ENCODE results near the gene FAM177A1. TPM values are rescaled to one million over a fixed set of nuclear protein-coding genes. Genes with fewer than 3 reads are reported as not detected.

FAM177A1 gene
- total and polyA plus RNA-seq, 2 of the 13 experiments (the other 11 are each of a cell fraction or from before 2014, with no cell fraction given) = 72.9 to 119 TPM

DNA sequence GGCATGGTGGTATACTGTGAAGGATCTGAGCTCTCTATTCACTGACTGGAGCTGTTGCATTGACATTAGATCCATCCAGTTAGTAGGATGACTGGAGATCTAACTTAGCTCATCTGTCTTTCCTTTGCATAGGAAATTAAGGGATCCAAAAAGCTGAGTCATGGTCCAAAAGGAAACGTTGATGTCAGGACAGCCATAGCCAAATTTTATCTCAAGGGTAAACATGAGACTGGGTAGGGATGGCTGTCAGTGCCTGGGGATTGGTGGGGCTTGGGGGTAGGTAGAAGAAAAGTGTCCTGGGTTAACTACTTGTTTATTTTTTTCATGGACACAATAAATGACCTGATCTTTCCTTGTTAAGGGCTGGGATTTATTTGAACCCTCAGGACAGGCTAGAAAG, 4.6 kb downstream of the FAM177A1 start (continued):
- TF ChIP-seq, protein P1, sequence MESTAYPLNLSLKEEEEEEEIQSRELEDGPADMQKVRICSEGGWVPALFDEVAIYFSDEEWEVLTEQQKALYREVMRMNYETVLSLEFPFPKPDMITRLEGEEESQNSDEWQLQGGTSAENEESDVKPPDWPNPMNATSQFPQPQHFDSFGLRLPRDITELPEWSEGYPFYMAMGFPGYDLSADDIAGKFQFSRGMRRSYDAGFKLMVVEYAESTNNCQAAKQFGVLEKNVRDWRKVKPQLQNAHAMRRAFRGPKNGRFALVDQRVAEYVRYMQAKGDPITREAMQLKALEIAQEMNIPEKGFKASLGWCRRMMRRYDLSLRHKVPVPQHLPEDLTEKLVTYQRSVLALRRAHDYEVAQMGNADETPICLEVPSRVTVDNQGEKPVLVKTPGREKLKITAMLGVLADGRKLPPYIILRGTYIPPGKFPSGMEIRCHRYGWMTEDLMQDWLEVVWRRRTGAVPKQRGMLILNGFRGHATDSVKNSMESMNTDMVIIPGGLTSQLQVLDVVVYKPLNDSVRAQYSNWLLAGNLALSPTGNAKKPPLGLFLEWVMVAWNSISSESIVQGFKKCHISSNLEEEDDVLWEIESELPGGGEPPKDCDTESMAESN (CRISPR knock-in tag; conservative IDR thresholded peaks at IDR 0.05) = no peak
- no peak for TF ChIP-seq ZNF10 (CRISPR knock-in tag; IDR thresholded peaks at IDR 0.05; ENCODE audit: borderline replicate concordance, low read depth)
- TF ChIP-seq, protein P2, sequence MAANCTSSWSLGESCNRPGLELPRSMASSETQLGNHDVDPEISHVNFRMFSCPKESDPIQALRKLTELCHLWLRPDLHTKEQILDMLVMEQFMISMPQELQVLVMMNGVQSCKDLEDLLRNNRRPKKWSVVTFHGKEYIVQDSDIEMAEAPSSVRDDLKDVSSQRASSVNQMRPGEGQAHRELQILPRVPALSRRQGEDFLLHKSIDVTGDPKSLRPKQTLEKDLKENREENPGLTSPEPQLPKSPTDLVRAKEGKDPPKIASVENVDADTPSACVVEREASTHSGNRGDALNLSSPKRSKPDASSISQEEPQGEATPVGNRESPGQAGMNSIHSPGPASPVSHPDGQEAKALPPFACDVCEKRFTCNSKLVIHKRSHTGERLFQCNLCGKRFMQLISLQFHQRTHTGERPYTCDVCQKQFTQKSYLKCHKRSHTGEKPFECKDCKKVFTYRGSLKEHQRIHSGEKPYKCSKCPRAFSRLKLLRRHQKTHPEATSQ (CRISPR knock-in tag; IDR thresholded peaks at IDR 0.05; ENCODE audit: borderline replicate concordance) = no peak
- TF ChIP-seq ZNF746 (CRISPR knock-in tag; IDR thresholded peaks at IDR 0.05) = no peak
- no peak for TF ChIP-seq SCMH1 (CRISPR knock-in tag; IDR thresholded peaks at IDR 0.05; ENCODE audit: borderline replicate concordance)
- no peak for TF ChIP-seq ATF1 (CRISPR knock-in tag; IDR thresholded peaks at IDR 0.05)
- no peak for TF ChIP-seq PHF20 (CRISPR knock-in tag; IDR thresholded peaks at IDR 0.05)
- no peak for TF ChIP-seq RXRA (CRISPR knock-in tag; IDR thresholded peaks at IDR 0.05)
- no peak for TF ChIP-seq POLR2AphosphoS2 (IDR thresholded peaks at IDR 0.05; ENCODE audit: low read depth, low read length)
- TF ChIP-seq, protein P3, sequence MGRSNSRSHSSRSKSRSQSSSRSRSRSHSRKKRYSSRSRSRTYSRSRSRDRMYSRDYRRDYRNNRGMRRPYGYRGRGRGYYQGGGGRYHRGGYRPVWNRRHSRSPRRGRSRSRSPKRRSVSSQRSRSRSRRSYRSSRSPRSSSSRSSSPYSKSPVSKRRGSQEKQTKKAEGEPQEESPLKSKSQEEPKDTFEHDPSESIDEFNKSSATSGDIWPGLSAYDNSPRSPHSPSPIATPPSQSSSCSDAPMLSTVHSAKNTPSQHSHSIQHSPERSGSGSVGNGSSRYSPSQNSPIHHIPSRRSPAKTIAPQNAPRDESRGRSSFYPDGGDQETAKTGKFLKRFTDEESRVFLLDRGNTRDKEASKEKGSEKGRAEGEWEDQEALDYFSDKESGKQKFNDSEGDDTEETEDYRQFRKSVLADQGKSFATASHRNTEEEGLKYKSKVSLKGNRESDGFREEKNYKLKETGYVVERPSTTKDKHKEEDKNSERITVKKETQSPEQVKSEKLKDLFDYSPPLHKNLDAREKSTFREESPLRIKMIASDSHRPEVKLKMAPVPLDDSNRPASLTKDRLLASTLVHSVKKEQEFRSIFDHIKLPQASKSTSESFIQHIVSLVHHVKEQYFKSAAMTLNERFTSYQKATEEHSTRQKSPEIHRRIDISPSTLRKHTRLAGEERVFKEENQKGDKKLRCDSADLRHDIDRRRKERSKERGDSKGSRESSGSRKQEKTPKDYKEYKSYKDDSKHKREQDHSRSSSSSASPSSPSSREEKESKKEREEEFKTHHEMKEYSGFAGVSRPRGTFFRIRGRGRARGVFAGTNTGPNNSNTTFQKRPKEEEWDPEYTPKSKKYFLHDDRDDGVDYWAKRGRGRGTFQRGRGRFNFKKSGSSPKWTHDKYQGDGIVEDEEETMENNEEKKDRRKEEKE (IDR thresholded peaks at IDR 0.05) = no peak
- TF ChIP-seq ZNF350 (CRISPR knock-in tag; IDR thresholded peaks at IDR 0.05; ENCODE audit: borderline replicate concordance, low read depth) = no peak
- TF ChIP-seq, protein P4, sequence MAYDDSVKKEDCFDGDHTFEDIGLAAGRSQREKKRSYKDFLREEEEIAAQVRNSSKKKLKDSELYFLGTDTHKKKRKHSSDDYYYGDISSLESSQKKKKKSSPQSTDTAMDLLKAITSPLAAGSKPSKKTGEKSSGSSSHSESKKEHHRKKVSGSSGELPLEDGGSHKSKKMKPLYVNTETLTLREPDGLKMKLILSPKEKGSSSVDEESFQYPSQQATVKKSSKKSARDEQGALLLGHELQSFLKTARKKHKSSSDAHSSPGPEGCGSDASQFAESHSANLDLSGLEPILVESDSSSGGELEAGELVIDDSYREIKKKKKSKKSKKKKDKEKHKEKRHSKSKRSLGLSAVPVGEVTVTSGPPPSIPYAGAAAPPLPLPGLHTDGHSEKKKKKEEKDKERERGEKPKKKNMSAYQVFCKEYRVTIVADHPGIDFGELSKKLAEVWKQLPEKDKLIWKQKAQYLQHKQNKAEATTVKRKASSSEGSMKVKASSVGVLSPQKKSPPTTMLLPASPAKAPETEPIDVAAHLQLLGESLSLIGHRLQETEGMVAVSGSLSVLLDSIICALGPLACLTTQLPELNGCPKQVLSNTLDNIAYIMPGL (CRISPR knock-in tag; IDR thresholded peaks at IDR 0.05; ENCODE audit: borderline replicate concordance in 1 of 2, low read depth in 1 of 2) = 0 out of 4 replicates have a peak, but pooled peaks of 1 of the 2 experiments have one; percentile 15
- TF ChIP-seq, protein P5, sequence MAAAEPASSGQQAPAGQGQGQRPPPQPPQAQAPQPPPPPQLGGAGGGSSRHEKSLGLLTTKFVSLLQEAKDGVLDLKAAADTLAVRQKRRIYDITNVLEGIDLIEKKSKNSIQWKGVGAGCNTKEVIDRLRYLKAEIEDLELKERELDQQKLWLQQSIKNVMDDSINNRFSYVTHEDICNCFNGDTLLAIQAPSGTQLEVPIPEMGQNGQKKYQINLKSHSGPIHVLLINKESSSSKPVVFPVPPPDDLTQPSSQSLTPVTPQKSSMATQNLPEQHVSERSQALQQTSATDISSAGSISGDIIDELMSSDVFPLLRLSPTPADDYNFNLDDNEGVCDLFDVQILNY (CRISPR knock-in tag; conservative IDR thresholded peaks at IDR 0.05) = no peak
- TF ChIP-seq MAFF (IDR thresholded peaks at IDR 0.05; ENCODE audit: low read depth, low read length) = peak; percentile 89
- no peak for TF ChIP-seq TARDBP (CRISPR knock-in tag; IDR thresholded peaks at IDR 0.05)
- TF ChIP-seq ASH2L (IDR thresholded peaks at IDR 0.05; ENCODE audit: insufficient read length, low read depth, low read length) = no peak
- TF ChIP-seq SOX5 (CRISPR knock-in tag; IDR thresholded peaks at IDR 0.05; ENCODE audit: borderline replicate concordance) = no peak
- TF ChIP-seq, protein P6, sequence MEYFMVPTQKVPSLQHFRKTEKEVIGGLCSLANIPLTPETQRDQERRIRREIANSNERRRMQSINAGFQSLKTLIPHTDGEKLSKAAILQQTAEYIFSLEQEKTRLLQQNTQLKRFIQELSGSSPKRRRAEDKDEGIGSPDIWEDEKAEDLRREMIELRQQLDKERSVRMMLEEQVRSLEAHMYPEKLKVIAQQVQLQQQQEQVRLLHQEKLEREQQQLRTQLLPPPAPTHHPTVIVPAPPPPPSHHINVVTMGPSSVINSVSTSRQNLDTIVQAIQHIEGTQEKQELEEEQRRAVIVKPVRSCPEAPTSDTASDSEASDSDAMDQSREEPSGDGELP (IDR thresholded peaks at IDR 0.05; ENCODE audit: borderline replicate concordance, low read depth) = no peak
- TF ChIP-seq ZNF121 (CRISPR knock-in tag; IDR thresholded peaks at IDR 0.05) = no peak
- TF ChIP-seq ZNF24 (IDR thresholded peaks at IDR 0.05) = no peak
- peak; percentile 34; the same call in 1 of the 2 replicates for TF ChIP-seq ZNF331 (CRISPR knock-in tag; IDR thresholded peaks at IDR 0.05)
